Cardiac fibroblast (primary cell): ENCODE results near the gene SSBP3.

ENCODE experiments used
- DNase-seq, 2 donors: peaks; one replicate each; pipeline versions ENCODE4 v3.0.0 to v3.0.0-alpha.2; 2010; ENCODE audit warnings: low read depth in 2 of 2
- H3K4me3 ChIP-seq, 2 donors: replicated peaks in 1 of 2; 1 replicate in 1 of 2; 2 replicates in 1 of 2; pipeline ENCODE4 v1.5.1; 2011; ENCODE audit warnings: low read depth in 2 of 2, low read length in 2 of 2, mild to moderate bottlenecking in 2 of 2, moderate library complexity in 1 of 2
- CTCF ChIP-seq: IDR thresholded peaks from one replicate; pipeline ENCODE4 v1.5.1; 2011; ENCODE audit warnings: low read depth, mild to moderate bottlenecking, low read length, inconsistent platforms

SSBP3 gene

DNA sequence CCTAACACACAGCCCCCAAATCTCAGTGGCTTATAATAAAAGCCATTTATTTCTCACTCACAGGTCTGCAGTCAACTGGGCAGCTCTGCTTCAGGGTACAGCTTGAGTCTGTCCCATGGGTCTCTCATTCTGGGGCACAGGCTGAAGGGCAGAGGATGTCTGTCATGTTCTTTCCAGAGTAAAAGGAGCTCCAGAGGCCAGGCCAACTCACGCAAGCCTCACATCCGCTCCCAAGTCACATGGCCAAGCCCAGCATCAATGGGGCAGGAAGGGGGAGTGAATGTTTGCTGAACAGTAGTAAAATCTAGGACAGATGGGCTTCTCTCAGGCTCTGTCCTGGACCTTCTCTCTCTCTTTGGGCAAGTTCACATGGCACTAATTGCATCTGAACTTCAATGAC is 7.1 kb upstream of the SSBP3 start:
- peak; percentile 72 to 79 for DNase-seq
- no peak overlapping the region for H3K4me3 ChIP-seq
- no peak for TF ChIP-seq CTCF

DNA sequence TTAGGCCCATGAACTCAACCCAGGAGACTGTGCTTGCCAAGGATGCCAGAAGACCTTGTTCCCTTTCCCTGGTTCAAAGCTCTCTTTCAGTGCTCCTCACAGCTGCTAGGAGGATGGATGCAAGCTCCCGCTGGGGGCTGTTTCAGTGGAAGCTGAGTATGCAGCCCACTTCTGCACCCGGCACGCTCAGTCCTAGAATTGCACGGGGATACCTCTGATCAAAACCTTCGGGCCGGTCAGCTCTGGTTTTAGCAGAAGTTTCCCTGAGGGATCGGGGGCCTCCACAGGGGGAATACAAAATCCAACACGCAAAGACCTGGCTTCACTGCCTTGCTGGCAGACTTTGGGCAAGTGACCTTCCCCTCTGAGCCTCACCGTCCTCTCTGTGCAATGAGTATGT is 4.2 kb upstream of the SSBP3 start:
- no peak for DNase-seq
- no peak for TF ChIP-seq CTCF
- no peak overlapping the region for H3K4me3 ChIP-seq

- DNase-seq: no peak
- no peak overlapping the region for H3K4me3 ChIP-seq
- TF ChIP-seq CTCF: no peak
These were observed 3.3 kb upstream of the SSBP3 start for GRCh38 chr1:54409156-54410142.

GRCh38 chr1:54408147-54409066 is 2.2 kb upstream of the SSBP3 start:
- no peak overlapping the region for H3K4me3 ChIP-seq
- peak; percentile 78 to 90 for DNase-seq
- TF ChIP-seq CTCF: no peak

DNA sequence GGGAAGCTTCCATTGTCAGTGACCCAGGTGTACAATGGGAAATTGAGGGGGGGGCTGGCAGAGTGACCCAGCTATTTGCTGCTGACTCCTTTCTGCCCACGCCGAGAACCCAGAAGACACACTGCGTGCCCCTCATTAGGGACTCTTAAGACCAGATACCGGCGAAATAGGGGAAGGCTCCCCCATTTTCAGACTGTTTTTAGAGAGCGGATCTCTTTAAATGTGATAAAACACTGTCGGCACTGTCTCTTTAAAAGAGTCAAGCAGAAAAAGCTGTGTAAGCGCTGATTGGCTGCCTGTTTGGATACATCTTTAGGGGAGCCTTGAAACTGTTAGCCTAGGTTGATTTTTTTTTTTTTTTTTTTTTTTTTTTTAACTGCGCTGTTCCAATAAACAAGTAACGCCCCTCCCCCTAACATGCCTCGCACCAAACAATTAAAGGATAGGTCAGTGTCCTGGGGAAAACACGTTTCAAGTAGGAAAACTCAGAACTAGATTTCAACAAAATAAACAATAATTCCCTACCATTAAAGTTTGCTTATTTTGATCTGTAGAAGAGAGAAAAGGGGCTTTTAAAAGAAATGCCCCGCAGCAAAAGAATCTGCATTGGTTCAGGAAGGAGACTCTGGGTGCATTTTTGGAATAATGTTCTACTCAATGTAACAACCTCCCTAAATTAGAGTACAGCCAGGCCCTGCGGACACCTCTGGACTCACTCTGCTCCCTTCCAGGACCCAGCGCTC is 1.4 kb upstream of the SSBP3 start:
- TF ChIP-seq CTCF: no peak

DNA sequence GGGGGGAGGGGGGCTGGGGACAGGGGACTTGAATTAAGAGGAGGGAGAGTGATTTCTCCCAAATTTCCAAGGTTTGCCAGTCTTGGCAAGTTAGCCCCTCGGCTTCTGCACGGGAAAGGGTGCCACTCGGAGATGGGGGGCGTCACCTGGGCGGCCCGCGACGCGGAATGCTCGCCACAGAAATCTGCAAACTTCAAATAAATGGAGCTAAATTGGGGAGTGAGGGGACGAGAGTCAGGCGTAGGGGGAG is 885 bp upstream of the SSBP3 start:
- TF ChIP-seq CTCF: no peak
- H3K4me3 ChIP-seq: peak overlapping the region; percentile 67 to 74
- DNase-seq: no peak

More for the DNA sequence above, 1.4 kb upstream of the SSBP3 start:
- peak overlapping the region; percentile 67 to 74 for H3K4me3 ChIP-seq
- peak; percentile 97 for DNase-seq
